ENCODE measurements around the gene SLC34A2.

SLC34A2 gene

GRCh38 chr4:25713812-25714211 lies 58.2 kb downstream of the SLC34A2 start:
- TF ChIP-seq TAF1 (IDR thresholded peaks at IDR 0.05; ENCODE audit: borderline replicate concordance, insufficient read depth, low read length) (no peak), POLR2AphosphoS5 (IDR thresholded peaks at IDR 0.05; ENCODE audit: low read depth, low read length) (no peak), FOXP2 (optimal IDR thresholded peaks at IDR 0.05; ENCODE audit: borderline replicate concordance, extremely low read depth, extremely low read length, insufficient read depth) (no peak), SIN3A (IDR thresholded peaks at IDR 0.05; ENCODE audit: borderline replicate concordance, insufficient read depth, low read length) (no peak)
- TF ChIP-seq, protein P1, sequence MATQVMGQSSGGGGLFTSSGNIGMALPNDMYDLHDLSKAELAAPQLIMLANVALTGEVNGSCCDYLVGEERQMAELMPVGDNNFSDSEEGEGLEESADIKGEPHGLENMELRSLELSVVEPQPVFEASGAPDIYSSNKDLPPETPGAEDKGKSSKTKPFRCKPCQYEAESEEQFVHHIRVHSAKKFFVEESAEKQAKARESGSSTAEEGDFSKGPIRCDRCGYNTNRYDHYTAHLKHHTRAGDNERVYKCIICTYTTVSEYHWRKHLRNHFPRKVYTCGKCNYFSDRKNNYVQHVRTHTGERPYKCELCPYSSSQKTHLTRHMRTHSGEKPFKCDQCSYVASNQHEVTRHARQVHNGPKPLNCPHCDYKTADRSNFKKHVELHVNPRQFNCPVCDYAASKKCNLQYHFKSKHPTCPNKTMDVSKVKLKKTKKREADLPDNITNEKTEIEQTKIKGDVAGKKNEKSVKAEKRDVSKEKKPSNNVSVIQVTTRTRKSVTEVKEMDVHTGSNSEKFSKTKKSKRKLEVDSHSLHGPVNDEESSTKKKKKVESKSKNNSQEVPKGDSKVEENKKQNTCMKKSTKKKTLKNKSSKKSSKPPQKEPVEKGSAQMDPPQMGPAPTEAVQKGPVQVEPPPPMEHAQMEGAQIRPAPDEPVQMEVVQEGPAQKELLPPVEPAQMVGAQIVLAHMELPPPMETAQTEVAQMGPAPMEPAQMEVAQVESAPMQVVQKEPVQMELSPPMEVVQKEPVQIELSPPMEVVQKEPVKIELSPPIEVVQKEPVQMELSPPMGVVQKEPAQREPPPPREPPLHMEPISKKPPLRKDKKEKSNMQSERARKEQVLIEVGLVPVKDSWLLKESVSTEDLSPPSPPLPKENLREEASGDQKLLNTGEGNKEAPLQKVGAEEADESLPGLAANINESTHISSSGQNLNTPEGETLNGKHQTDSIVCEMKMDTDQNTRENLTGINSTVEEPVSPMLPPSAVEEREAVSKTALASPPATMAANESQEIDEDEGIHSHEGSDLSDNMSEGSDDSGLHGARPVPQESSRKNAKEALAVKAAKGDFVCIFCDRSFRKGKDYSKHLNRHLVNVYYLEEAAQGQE (IDR thresholded peaks at IDR 0.05; ENCODE audit: insufficient read depth in 1 of 2, low read depth in 2 of 2, low read length in 2 of 2) = no peak

GRCh38 chr4:25722964-25723363 lies 67.3 kb downstream of the SLC34A2 start:
- TF ChIP-seq FOXP2 (optimal IDR thresholded peaks at IDR 0.05; ENCODE audit: borderline replicate concordance, extremely low read depth, extremely low read length, insufficient read depth) = no peak
- TF ChIP-seq POLR2AphosphoS5 (IDR thresholded peaks at IDR 0.05; ENCODE audit: low read depth, low read length) = no peak
- no peak for TF ChIP-seq TAF1 (IDR thresholded peaks at IDR 0.05; ENCODE audit: borderline replicate concordance, insufficient read depth, low read length)
- TF ChIP-seq, protein P1 (IDR thresholded peaks at IDR 0.05; ENCODE audit: insufficient read depth in 1 of 2, low read depth in 2 of 2, low read length in 2 of 2) = no peak
- no peak for TF ChIP-seq SIN3A (IDR thresholded peaks at IDR 0.05; ENCODE audit: borderline replicate concordance, insufficient read depth, low read length)

DNA sequence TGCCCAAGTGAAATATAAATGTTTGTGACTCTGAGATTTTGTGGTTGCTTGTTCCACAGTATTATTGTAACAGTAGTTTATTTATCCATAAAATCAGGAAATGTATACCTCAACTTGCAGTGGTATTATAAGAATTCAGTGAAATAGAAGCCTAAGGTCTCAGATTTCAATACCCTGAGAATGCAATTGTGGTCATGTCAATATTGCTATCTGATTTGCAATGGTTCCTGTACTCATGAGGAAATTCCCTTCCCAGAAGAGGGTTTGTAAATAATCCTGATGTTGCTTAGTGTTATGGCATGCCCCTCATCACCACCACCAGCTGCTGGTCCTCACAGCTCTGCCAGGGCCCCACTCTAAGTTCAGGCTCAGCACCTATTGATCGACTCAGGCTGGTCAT lies 67.8 kb downstream of the SLC34A2 start:
- TF ChIP-seq FOXP2 (optimal IDR thresholded peaks at IDR 0.05; ENCODE audit: borderline replicate concordance, extremely low read depth, extremely low read length, insufficient read depth) = no peak
- TF ChIP-seq POLR2AphosphoS5 (IDR thresholded peaks at IDR 0.05; ENCODE audit: low read depth, low read length) = no peak
- no peak for TF ChIP-seq SIN3A (IDR thresholded peaks at IDR 0.05; ENCODE audit: borderline replicate concordance, insufficient read depth, low read length)
- no peak for TF ChIP-seq TAF1 (IDR thresholded peaks at IDR 0.05; ENCODE audit: borderline replicate concordance, insufficient read depth, low read length)
- TF ChIP-seq, protein P1 (IDR thresholded peaks at IDR 0.05; ENCODE audit: insufficient read depth in 1 of 2, low read depth in 2 of 2, low read length in 2 of 2) = no peak

DNA sequence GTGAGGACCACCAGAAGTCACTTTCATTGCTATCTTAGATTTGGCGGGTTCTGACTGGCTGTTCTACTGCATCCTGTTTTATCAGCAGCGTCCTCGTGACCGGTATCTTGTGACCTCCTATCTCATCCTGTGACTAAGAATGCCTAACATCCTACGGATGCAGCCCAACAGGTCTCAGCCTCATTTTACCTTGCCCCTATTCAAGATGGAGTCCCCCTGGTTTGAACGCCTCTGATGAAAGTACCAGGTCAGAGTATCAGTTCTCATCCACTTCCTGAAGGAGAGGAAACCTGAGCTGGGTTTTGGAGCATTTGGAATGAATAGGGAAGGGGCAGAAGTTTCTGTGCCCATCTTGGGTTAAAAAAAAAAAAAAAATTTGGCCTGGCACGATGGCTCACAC lies 70.2 kb downstream of the SLC34A2 start:
- no peak for TF ChIP-seq SIN3A (IDR thresholded peaks at IDR 0.05; ENCODE audit: borderline replicate concordance, insufficient read depth, low read length)
- TF ChIP-seq TAF1 (IDR thresholded peaks at IDR 0.05; ENCODE audit: borderline replicate concordance, insufficient read depth, low read length) = no peak
- no peak for TF ChIP-seq POLR2AphosphoS5 (IDR thresholded peaks at IDR 0.05; ENCODE audit: low read depth, low read length)
- no peak for TF ChIP-seq FOXP2 (optimal IDR thresholded peaks at IDR 0.05; ENCODE audit: borderline replicate concordance, extremely low read depth, extremely low read length, insufficient read depth)
- TF ChIP-seq, protein P1 (IDR thresholded peaks at IDR 0.05; ENCODE audit: insufficient read depth in 1 of 2, low read depth in 2 of 2, low read length in 2 of 2) = no peak

Measured in PFSK-1 (cell line).